Calu3 (cell line): ENCODE data around the gene PRR14. TPM values are rescaled to one million over a fixed set of nuclear protein-coding genes. Genes with fewer than 3 reads are reported as not detected.

Source experiments
- BruUV-seq: library from RNA; stranded (reverse); fragments of 400-500 nt; replicated peaks from 2 replicates; lab custom pipeline; 2021; lab: Mats Ljungman, UMichigan
- CTCF ChIA-PET: fragments of 300-600 bp; sonication (Branson Sonifier 250); formaldehyde crosslinking; loops from one replicate; lab custom pipeline; 2022; ENCODE audit warnings: antibody characterized with exemption; lab: Charles Lee
- DNase-seq: peaks from one replicate; pipeline ENCODE4 v3.0.0; 2022
- H3K27ac Mint-ChIP-seq: one replicate; pipeline ENCODE4 v1.8.0; 2022; ENCODE audit warnings: mixed read lengths; ENCODE audit not compliant: unreplicated experiment
- H3K27me3 Mint-ChIP-seq: one replicate; pipeline ENCODE4 v1.8.0; 2022; ENCODE audit warnings: mixed read lengths; ENCODE audit not compliant: unreplicated experiment
- H3K36me3 Mint-ChIP-seq: one replicate; pipeline ENCODE4 v1.8.0; 2022; ENCODE audit warnings: mild to moderate bottlenecking, moderate library complexity, mixed read lengths; ENCODE audit not compliant: insufficient read depth, unreplicated experiment
- H3K4me1 Mint-ChIP-seq: one replicate; pipeline ENCODE4 v1.8.0; 2022; ENCODE audit warnings: mild to moderate bottlenecking, low read depth, mixed read lengths; ENCODE audit not compliant: unreplicated experiment
- H3K4me3 Mint-ChIP-seq: one replicate; pipeline ENCODE4 v1.8.0; 2022; ENCODE audit warnings: mild to moderate bottlenecking, low read depth, moderate library complexity, mixed read lengths; ENCODE audit not compliant: unreplicated experiment
- H3K9me3 Mint-ChIP-seq: one replicate; pipeline ENCODE4 v1.8.0; 2022; ENCODE audit warnings: low read depth, mixed read lengths; ENCODE audit not compliant: unreplicated experiment
- CTCF ChIP-seq: fragments of 200-600 bp; IDR thresholded peaks from one replicate; pipeline ENCODE4 v1.8.0; 2022; ENCODE audit warnings: antibody characterized with exemption; ENCODE audit not compliant: unreplicated experiment
- intact Hi-C: fragments of 100-400 bp; cut with micrococcal nuclease; formaldehyde crosslinking; loops from one replicate; pipeline ENCODE4 v1.10.0; 2022; ENCODE audit not compliant: unreplicated experiment
- total RNA-seq: library from RNA; stranded (reverse); gene quantifications from 2 replicates; pipeline ENCODE4 v1.2.3, GENCODE V29; 2022

PRR14 gene
- total RNA-seq, 1 experiment from 2014 or later, result 47.4 TPM

DNA sequence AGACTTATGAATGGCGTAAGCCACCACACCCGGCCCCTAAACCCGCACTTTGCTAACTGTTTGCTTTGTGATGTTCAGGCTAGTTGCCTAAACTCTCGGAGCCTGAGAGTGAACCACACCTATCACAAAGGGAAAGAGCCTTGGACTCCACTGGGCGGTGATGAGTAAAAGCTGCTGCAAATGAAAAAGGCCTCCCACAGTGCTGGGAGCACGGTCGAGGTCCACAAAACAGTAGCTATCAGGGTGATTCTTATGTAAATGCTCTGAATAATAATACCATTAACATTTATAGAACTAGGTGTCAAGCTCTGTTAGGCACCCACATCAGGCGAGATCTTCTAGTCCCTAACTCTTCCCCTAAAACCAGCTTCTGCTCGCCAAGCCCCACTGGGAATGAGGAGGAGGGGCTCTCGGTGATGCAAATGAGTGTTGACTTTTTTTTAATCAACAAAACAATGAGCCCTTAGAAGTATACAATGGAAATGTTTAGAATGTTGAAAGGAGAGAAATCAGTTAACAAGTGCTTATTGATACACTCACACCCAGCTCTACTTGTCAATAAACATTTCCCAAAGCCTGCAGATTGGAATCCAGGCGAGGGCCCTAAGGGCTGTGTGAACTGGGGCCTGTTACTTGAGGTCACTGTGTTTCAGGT, 27.3 kb downstream of the PRR14 start:
- intact Hi-C loops, result loop anchor here (2.0 kb wide), 1 partner anchor 19 kb away; the partner anchor contains the start of gene FBRS
- Mint-ChIP-seq H3K36me3 (no peaks in the 10 kb centered on the region), H3K27ac (no peak overlapping the region), H3K27me3 (no peaks in the 10 kb centered on the region), H3K4me3 (no peak overlapping the region), H3K4me1 (no peaks in the 10 kb centered on the region), H3K9me3 (no peaks in the 10 kb centered on the region)
- no peak for DNase-seq
- CTCF ChIA-PET, result no interaction called here
- BruUV-seq, result no TSS peak
- TF ChIP-seq CTCF, result no peak

DNA sequence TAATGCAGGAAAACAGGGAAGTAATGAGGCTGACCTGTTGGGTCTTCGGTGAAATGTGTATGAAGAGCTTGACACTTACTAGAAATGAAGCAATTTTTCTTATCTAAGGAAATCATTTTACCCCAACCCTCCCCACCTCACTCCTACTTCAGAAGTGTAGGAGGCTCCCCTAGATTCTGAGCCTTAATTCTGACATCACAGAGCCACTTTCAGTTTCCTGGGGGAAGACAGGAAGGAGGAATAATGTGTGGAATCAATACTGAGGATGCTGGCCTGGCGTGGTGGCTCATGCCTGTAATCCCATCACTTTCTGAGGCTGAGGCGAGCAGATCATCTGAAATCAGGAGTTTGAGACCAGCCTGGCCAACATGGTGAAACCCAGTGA, 27.8 kb downstream of the PRR14 start:
- no peak for TF ChIP-seq CTCF
- intact Hi-C loops, result loop anchor here (2.0 kb wide), 1 partner anchor 20 kb away; the partner anchor contains the start of gene FBRS
- no peak overlapping the region for H3K4me3 Mint-ChIP-seq
- no peaks in the 10 kb centered on the region for H3K27me3 Mint-ChIP-seq
- H3K27ac Mint-ChIP-seq, result no peak overlapping the region
- H3K9me3 Mint-ChIP-seq, result no peaks in the 10 kb centered on the region
- no TSS peak for BruUV-seq
- H3K36me3 Mint-ChIP-seq, result no peaks in the 10 kb centered on the region
- DNase-seq, result no peak
- CTCF ChIA-PET, result no interaction called here
- no peaks in the 10 kb centered on the region for H3K4me1 Mint-ChIP-seq

GRCh38 chr16:30680326-30680725, 29.6 kb downstream of the PRR14 start:
- CTCF ChIA-PET, result interaction anchor here (0.6 kb wide), 1 partner anchor 10 kb away, joined by 3 read pairs; no protein-coding TSS in a partner anchor
- TF ChIP-seq CTCF, result no peak
- intact Hi-C loops, result no loop called here
- Mint-ChIP-seq H3K27me3 (no peaks in the 10 kb centered on the region), H3K27ac (no peak overlapping the region), H3K4me3 (no peak overlapping the region), H3K36me3 (no peaks in the 10 kb centered on the region), H3K9me3 (no peaks in the 10 kb centered on the region), H3K4me1 (no peaks in the 10 kb centered on the region)
- no TSS peak for BruUV-seq
- no peak for DNase-seq

- H3K27ac Mint-ChIP-seq, result no peak overlapping the region
- intact Hi-C loops, result no loop called here
- no peak for TF ChIP-seq CTCF
- H3K36me3 Mint-ChIP-seq, result no peaks in the 10 kb centered on the region
- no peaks in the 10 kb centered on the region for H3K9me3 Mint-ChIP-seq
- H3K4me1 Mint-ChIP-seq, result peaks cover 4% of the 10 kb centered on the region
- no peak overlapping the region for H3K4me3 Mint-ChIP-seq
- BruUV-seq, result no TSS peak
- no peak for DNase-seq
- peaks cover 21% of the 10 kb centered on the region for H3K27me3 Mint-ChIP-seq
- CTCF ChIA-PET, result no interaction called here
Observed at GRCh38 chr16:30688701-30689100, 37.9 kb downstream of the PRR14 start.
